DND-41 (cell line): ENCODE results near the gene DHRSX.

ENCODE experiments used
- ATAC-seq: fragments of 200-7000 bp; cut with Tn5 transposase; 3 replicates; pipeline ENCODE4 v1.9.1; 2021; ENCODE audit warnings: low read depth; ENCODE audit not compliant: insufficient read depth
- DNase-seq: peaks from one replicate; pipeline ENCODE4 v3.0.0-alpha.2; 2020
- H2AFZ ChIP-seq: 2 replicates; pipeline ENCODE4 v1.6.0; 2012; ENCODE audit warnings: low read depth, low read length
- H3K27ac ChIP-seq: 2 replicates; pipeline ENCODE4 v1.5.1; 2012; ENCODE audit warnings: low read length, inconsistent platforms
- H3K27me3 ChIP-seq: fragments of 200-600 bp; sonication (generic); 2 replicates; pipeline ENCODE4 v1.6.0; 2012; ENCODE audit warnings: low read length, mild to moderate bottlenecking, inconsistent platforms; ENCODE audit not compliant: insufficient read depth, poor library complexity
- H3K36me3 ChIP-seq: 2 replicates; pipeline ENCODE4 v1.5.1; 2012; ENCODE audit warnings: low read length, inconsistent platforms; ENCODE audit not compliant: insufficient read depth
- H3K4me1 ChIP-seq: 2 replicates; pipeline ENCODE4 v1.5.1; 2012; ENCODE audit warnings: mild to moderate bottlenecking, low read length; ENCODE audit not compliant: insufficient read depth
- H3K4me2 ChIP-seq: 2 replicates; pipeline ENCODE4 v1.6.0; 2012; ENCODE audit warnings: mild to moderate bottlenecking, moderate library complexity, low read length, inconsistent platforms; ENCODE audit not compliant: insufficient read depth
- H3K4me3 ChIP-seq, 2 experiments: fragments of 200-600 bp in 1 of 2; shearing (Covaris generic) in 1 of 2; 2 replicates each; pipeline ENCODE4 v1.5.1; 2012 to 2016; ENCODE audit warnings: inconsistent platforms in 2 of 2, low read length in 2 of 2, mild to moderate bottlenecking in 2 of 2, low read depth in 1 of 2, moderate library complexity in 1 of 2
- H3K79me2 ChIP-seq: 2 replicates; pipeline ENCODE4 v1.6.0; 2012; ENCODE audit warnings: low read length, inconsistent platforms; ENCODE audit not compliant: insufficient read depth
- H3K9ac ChIP-seq: 2 replicates; pipeline ENCODE4 v1.6.0; 2012; ENCODE audit warnings: low read depth, mild to moderate bottlenecking, inconsistent platforms, low read length, moderate library complexity
- H3K9me3 ChIP-seq: 2 replicates; pipeline ENCODE4 v1.5.1; 2012; ENCODE audit warnings: low read length, moderate library complexity, mild to moderate bottlenecking, inconsistent platforms; ENCODE audit not compliant: insufficient read depth, severe bottlenecking
- H4K20me1 ChIP-seq: 2 replicates; pipeline ENCODE4 v1.6.0; 2012; ENCODE audit warnings: low read length; ENCODE audit not compliant: insufficient read depth
- EZH2 ChIP-seq: IDR thresholded peaks from 3 replicates; pipeline ENCODE4 v1.6.1; 2012; ENCODE audit warnings: borderline replicate concordance, low read depth, mild to moderate bottlenecking, moderate library complexity, low read length, inconsistent platforms; ENCODE audit not compliant: severe bottlenecking
- TF ChIP-seq, protein P1 (sequence below): IDR thresholded peaks from 2 replicates; pipeline ENCODE4 v1.5.1; 2012; ENCODE audit warnings: borderline replicate concordance, low read length, moderate library complexity, mild to moderate bottlenecking; ENCODE audit not compliant: poor library complexity, severe bottlenecking; ENCODE audit errors: extremely low read depth

The DHRSX gene

DNA sequence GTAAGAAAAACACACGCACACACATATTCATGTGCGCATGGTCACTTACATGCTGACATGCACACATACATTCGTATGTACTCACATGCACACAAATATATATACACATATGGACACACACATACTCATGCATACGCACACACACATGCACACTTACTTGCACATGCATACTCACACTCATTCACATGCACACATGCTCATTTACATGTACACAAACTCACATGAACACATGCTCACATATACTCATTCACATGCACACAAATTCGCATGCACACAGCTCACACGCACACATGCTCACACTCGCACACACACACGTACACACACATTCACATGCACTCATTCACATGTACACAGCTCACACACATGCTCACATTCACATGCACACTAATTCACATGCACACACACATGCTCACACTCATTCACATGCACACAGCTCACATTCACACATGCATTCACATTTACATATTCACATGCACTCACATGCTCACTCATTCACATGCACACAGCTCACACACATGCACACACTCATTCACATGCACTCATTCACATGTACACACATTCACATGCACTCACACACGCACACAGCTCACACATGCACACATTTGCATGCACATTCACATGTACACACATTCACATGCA is 276.1 kb downstream of the DHRSX start:
- Histone ChIP-seq H3K27me3 (no peaks in the 10 kb centered on the region), H2AFZ (no peak overlapping the region), H3K4me2 (no peak overlapping the region), H3K36me3 (peaks cover 24% of the 10 kb centered on the region), H3K9me3 (peaks cover 34% of the 10 kb centered on the region), H3K9ac (no peak overlapping the region), H3K27ac (no peak overlapping the region), H4K20me1 (peaks cover under 1% of the 10 kb centered on the region; the same call in 1 of the 2 replicates), H3K4me3 (no peak overlapping the region), H3K4me1 (peaks cover 4% of the 10 kb centered on the region; the same call in 1 of the 2 replicates), H3K79me2 (no peaks in the 10 kb centered on the region)
- TF ChIP-seq, protein P1, sequence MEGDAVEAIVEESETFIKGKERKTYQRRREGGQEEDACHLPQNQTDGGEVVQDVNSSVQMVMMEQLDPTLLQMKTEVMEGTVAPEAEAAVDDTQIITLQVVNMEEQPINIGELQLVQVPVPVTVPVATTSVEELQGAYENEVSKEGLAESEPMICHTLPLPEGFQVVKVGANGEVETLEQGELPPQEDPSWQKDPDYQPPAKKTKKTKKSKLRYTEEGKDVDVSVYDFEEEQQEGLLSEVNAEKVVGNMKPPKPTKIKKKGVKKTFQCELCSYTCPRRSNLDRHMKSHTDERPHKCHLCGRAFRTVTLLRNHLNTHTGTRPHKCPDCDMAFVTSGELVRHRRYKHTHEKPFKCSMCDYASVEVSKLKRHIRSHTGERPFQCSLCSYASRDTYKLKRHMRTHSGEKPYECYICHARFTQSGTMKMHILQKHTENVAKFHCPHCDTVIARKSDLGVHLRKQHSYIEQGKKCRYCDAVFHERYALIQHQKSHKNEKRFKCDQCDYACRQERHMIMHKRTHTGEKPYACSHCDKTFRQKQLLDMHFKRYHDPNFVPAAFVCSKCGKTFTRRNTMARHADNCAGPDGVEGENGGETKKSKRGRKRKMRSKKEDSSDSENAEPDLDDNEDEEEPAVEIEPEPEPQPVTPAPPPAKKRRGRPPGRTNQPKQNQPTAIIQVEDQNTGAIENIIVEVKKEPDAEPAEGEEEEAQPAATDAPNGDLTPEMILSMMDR = no peak
- TF ChIP-seq EZH2 = no peak
- no peak for ATAC-seq
- no peak for DNase-seq

DNA sequence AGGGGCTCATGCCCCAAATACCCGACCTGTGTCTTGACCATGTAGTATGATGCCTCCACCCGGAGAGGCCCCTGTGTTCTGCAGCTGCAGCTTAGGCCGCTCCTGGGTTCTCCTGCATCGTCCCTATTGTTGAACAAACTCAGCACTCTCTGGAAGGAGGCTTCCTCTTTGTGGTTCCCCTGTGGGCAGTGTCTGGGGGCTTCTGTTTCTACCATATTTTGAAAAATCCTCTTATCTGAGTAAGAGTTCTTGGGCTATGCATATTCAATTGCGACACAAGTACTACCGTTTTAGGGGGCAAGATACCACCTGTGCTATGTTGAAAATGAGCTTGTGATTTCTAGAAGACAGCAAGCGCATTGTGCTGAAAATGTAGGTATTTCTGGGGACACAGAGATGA is 276.6 kb downstream of the DHRSX start:
- H3K27me3 ChIP-seq = no peaks in the 10 kb centered on the region
- H3K9ac ChIP-seq = no peak overlapping the region
- peaks cover 25% of the 10 kb centered on the region for H3K36me3 ChIP-seq
- no peak overlapping the region for H3K27ac ChIP-seq
- peaks cover 39% of the 10 kb centered on the region for H3K9me3 ChIP-seq
- TF ChIP-seq, protein P1 = no peak
- TF ChIP-seq EZH2 = no peak
- peaks cover 4% of the 10 kb centered on the region; the same call in 1 of the 2 replicates for H3K4me1 ChIP-seq
- no peak overlapping the region for H3K4me2 ChIP-seq
- no peak overlapping the region for H2AFZ ChIP-seq
- DNase-seq = no peak
- H4K20me1 ChIP-seq = no peaks in the 10 kb centered on the region; the same call in 1 of the 2 replicates
- no peaks in the 10 kb centered on the region for H3K79me2 ChIP-seq
- ATAC-seq = no peak
- no peak overlapping the region for H3K4me3 ChIP-seq

DNA sequence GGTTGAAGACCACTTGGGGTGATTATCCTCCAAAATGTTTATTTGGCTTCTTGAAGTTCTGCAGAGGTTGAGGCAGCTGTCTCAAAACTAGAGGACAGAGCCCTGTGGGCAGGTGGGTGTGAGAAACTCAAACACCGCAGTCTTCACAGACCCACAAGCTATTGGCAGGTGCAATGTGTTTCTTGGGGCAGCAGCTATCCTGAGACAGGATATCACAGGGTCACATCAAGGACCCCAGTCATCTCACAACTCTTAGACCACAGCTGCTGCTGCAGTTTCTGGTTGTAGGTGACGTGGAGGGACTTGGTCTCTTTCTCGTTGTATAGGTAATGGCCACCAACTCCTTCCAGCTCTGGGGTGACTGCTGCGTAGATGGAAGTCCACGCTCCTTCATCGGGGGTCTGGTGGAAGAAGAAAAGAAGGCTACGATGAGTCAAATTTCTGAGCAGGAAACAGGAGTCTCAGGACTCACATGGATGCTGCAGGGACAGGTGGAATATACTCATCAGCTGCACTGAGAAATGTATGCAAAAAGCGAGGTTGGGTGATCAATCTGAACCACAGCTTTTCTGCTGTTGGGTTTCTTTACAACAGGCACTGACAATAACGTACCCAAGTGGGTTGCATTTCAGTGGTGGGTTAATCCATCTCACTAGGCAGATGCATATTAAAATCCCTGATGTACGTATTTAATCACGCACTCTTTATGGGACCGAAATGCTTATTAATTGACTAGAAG is 279.8 kb downstream of the DHRSX start:
- H3K9me3 ChIP-seq = peaks cover 54% of the 10 kb centered on the region
- no peak overlapping the region for H2AFZ ChIP-seq
- no peak overlapping the region for H3K4me2 ChIP-seq
- H3K4me3 ChIP-seq = no peak overlapping the region
- no peak overlapping the region for H3K9ac ChIP-seq
- no peak overlapping the region for H3K27ac ChIP-seq
- ATAC-seq (no peak), DNase-seq (no peak)
- TF ChIP-seq, protein P1 = no peak
- TF ChIP-seq EZH2 = no peak
- H3K79me2 ChIP-seq = no peaks in the 10 kb centered on the region
- H3K36me3 ChIP-seq = peaks cover 27% of the 10 kb centered on the region
- H3K4me1 ChIP-seq = no peaks in the 10 kb centered on the region
- H4K20me1 ChIP-seq = no peaks in the 10 kb centered on the region
- H3K27me3 ChIP-seq = no peaks in the 10 kb centered on the region
